ENCODE results near the gene FGA.
A peak's percentile ranks its signal among the peaks of the same experiment; 100 is the strongest.

Gene FGA

GRCh38 chr4:154590329-154591006 lies at the start of gene FGA:
Gene FGA (minus strand): TSS chr4:154590742. CDS start chr4:154590687, 55 bp downstream.
- no peak within 1 kb of the TSS for H3K27ac ChIP-seq
- no peak for TF ChIP-seq CTCF (IDR thresholded peaks at IDR 0.05)
- TF ChIP-seq ZFX (IDR thresholded peaks at IDR 0.05; ENCODE audit: borderline replicate concordance), result no peak

GRCh38 chr4:154634058-154634457 lies 43.5 kb upstream of the FGA start:
- H3K27ac ChIP-seq, result no peak overlapping the region
- TF ChIP-seq CTCF (IDR thresholded peaks at IDR 0.05), result no peak

GRCh38 chr4:154631828-154632227 lies 41.3 kb upstream of the FGA start:
- TF ChIP-seq ZFX (IDR thresholded peaks at IDR 0.05; ENCODE audit: borderline replicate concordance) (no peak), CTCF (IDR thresholded peaks at IDR 0.05) (no peak)
- no peak overlapping the region for H3K27ac ChIP-seq

GRCh38 chr4:154630324-154630723 lies 39.8 kb upstream of the FGA start:
- H3K27ac ChIP-seq, result no peak overlapping the region
- TF ChIP-seq ZFX (IDR thresholded peaks at IDR 0.05; ENCODE audit: borderline replicate concordance), result no peak
- no peak for TF ChIP-seq CTCF (IDR thresholded peaks at IDR 0.05)

- no peak overlapping the region for H3K27ac ChIP-seq
- TF ChIP-seq ZFX (IDR thresholded peaks at IDR 0.05; ENCODE audit: borderline replicate concordance) (no peak), CTCF (IDR thresholded peaks at IDR 0.05) (peak; percentile 88)
Observed at GRCh38 chr4:154626793-154627484, 36.4 kb upstream of the FGA start.

GRCh38 chr4:154625971-154626370 lies 35.4 kb upstream of the FGA start:
- no peak for TF ChIP-seq CTCF (IDR thresholded peaks at IDR 0.05)
- no peak for TF ChIP-seq ZFX (IDR thresholded peaks at IDR 0.05; ENCODE audit: borderline replicate concordance)
- H3K27ac ChIP-seq, result no peak overlapping the region

GRCh38 chr4:154623995-154624394 lies 33.5 kb upstream of the FGA start:
- TF ChIP-seq ZFX (IDR thresholded peaks at IDR 0.05; ENCODE audit: borderline replicate concordance), result no peak
- no peak for TF ChIP-seq CTCF (IDR thresholded peaks at IDR 0.05)
- no peak overlapping the region for H3K27ac ChIP-seq

Measured in 22Rv1 (cell line).